Choroid plexus epithelial cell (primary cell): Measurements from ENCODE around the gene TGFB1I1.
"Not testable (repeated sequence)": the region's sequence is repeated elsewhere in the genome, so short reads cannot be mapped to it uniquely, and the experiment has no call there.

Experiments
- DNase-seq: peaks from one replicate; pipeline ENCODE4 v3.0.0-alpha.2; 2010; ENCODE audit warnings: low read depth
- H3K4me3 ChIP-seq: 2 replicates; pipeline ENCODE4 v1.5.1; 2011; ENCODE audit warnings: low read depth, mild to moderate bottlenecking, control low read depth, low read length, moderate library complexity
- TF ChIP-seq, protein P1 (sequence below): conservative IDR thresholded peaks from 2 replicates; pipeline ENCODE4 v1.5.1; 2011; ENCODE audit warnings: low read depth, mild to moderate bottlenecking, control low read depth, inconsistent platforms, low read length, moderate library complexity

TGFB1I1 gene

GRCh38 chr16:31477220-31478216, 5.6 kb downstream of the TGFB1I1 start:
- DNase-seq: no peak
- no peak overlapping the region for H3K4me3 ChIP-seq
- TF ChIP-seq, protein P1, sequence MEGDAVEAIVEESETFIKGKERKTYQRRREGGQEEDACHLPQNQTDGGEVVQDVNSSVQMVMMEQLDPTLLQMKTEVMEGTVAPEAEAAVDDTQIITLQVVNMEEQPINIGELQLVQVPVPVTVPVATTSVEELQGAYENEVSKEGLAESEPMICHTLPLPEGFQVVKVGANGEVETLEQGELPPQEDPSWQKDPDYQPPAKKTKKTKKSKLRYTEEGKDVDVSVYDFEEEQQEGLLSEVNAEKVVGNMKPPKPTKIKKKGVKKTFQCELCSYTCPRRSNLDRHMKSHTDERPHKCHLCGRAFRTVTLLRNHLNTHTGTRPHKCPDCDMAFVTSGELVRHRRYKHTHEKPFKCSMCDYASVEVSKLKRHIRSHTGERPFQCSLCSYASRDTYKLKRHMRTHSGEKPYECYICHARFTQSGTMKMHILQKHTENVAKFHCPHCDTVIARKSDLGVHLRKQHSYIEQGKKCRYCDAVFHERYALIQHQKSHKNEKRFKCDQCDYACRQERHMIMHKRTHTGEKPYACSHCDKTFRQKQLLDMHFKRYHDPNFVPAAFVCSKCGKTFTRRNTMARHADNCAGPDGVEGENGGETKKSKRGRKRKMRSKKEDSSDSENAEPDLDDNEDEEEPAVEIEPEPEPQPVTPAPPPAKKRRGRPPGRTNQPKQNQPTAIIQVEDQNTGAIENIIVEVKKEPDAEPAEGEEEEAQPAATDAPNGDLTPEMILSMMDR: no peak

DNA sequence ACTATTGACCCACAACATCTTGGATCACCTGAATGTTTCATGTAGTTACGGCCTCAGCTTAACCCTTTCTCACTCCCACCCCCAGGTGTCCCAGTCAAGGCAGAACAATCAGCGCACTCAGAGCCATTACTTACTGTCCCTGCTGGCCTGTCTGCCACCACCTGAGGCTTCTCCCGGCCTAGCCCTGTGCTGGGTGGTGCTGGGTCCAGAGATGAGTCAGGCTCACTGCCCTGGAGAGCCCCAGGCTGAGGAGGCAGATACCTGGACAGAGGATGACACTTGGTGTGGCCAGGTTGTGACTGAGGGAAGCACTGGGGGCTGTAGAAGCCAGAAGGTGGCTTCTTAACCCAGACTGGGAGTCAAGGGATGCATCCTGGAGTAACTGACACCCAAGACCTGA, 7.0 kb downstream of the TGFB1I1 start:
- TF ChIP-seq, protein P1: no peak

DNA sequence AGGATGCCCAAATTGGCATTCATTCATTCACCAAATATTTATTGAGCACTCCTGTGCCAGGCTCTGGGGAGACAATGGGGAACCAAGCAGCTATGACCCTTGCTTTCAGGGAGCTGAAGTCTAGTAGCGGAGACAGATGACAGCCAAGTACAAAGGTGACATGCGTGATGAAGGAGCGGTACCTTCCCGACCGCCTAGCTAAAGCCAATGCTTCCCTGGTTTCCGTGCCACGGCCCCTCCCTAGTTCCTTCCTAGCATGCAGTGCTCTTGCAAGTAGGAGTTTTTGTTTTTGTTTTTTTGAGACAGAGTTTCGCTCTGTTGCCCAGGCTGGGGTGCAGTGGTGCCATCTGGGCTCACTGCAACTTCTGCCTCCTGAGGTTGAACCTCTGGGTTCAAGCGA, 7.8 kb downstream of the TGFB1I1 start:
- no peak for DNase-seq
- TF ChIP-seq, protein P1: no peak
- no peak overlapping the region for H3K4me3 ChIP-seq

More for the DNA sequence above, 7.0 kb downstream of the TGFB1I1 start:
- DNase-seq: no peak
- no peak overlapping the region for H3K4me3 ChIP-seq

DNA sequence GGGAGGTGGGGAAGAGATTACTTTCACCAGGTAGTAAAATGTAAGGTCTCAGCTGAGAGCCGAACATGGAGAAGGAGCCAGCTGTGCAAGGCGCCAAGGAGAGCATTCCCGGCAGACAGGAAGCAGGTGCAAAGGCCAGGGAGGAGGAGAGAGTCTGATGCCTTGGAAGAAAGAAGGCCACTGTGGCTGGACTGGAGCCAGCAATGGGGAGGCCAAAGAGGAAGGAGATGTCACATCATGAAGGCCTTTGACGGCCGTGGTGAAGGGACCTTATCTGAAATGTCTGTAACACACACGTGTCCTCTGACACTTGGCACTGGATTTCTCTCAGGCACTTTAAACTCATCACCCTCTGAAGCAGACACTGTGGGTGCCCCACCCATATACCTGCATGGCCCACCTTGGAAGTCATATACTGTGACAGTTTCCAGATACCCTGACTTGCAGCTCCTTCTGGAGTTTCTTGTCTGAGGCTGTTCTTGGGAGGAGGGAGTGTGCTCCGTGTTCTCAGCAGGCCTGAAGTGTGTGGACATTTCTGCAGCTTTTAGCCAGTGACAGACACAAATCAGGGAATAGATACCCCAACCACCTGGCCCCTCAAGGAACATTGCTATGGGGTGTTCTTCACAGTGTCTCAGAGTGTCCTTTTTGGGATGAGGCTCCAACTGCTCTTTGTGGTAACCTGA, 9.0 kb downstream of the TGFB1I1 start:
- TF ChIP-seq, protein P1: no peak
- DNase-seq: peak; percentile 27

GRCh38 chr16:31483081-31483480, 11.1 kb downstream of the TGFB1I1 start, which contains the start of gene SLC5A2:
Gene SLC5A2 (plus strand): TSS chr16:31483123. CDS start chr16:31483137, 14 bp downstream.
- TF ChIP-seq, protein P1: no peak
- H3K4me3 ChIP-seq: no peak within 1 kb of the TSS
- DNase-seq: no peak

More for the DNA sequence above, 9.0 kb downstream of the TGFB1I1 start:
- H3K4me3 ChIP-seq: no peak overlapping the region

- not testable (repeated sequence) for H3K4me3 ChIP-seq, DNase-seq
Observed at GRCh38 chr16:31484048-31484447, 12.1 kb downstream of the TGFB1I1 start.

GRCh38 chr16:31484491-31485171, 12.7 kb downstream of the TGFB1I1 start:
- no peak overlapping the region for H3K4me3 ChIP-seq
- peak; percentile 17 for DNase-seq
- TF ChIP-seq, protein P1: no peak
